Measurements from ENCODE around the gene SEPTIN10.

Gene SEPTIN10

GRCh38 chr2:109494351-109494750 lies 119.4 kb downstream of the SEPTIN10 start:
- DNase-seq, result no peak

- no peak for DNase-seq
Measured at GRCh38 chr2:109493176-109493935, 120.4 kb downstream of the SEPTIN10 start.
